GM18861 (cell line): ENCODE results near the gene CTSE.

Experiments
- ATAC-seq: cut with Tn5 transposase; IDR thresholded peaks from one replicate; pipeline ENCODE4 v1.9.1; 2021; ENCODE audit not compliant: unreplicated experiment

CTSE gene

DNA sequence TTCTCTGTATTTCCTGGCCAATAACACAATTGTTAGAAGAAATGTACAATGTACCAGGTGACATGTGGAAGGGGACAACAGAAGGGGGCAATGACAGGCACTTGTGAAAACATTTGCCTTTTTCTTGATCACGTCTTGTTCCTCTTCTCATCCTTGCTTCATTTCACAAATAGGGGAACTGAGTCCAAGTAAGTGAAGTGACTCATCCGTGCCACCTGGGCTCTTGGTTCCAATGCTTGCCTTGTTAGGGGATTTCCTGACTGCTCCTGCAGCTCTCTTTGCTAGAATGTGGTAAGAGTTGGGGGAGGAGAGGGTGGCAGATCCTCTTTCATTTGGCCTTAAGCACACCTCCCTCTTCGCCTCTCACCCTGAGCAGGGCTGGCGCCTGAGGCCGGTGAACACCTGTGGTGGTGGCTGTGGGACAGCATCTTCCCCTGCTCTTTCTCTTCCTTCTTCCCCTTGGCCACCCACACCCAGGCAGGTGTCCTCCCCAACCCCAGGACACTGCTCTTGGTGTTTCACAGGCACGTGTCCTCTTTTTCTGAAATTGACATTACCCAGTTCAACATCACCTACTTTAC, 27.1 kb upstream of the CTSE start:
- ATAC-seq: peak; percentile 72

DNA sequence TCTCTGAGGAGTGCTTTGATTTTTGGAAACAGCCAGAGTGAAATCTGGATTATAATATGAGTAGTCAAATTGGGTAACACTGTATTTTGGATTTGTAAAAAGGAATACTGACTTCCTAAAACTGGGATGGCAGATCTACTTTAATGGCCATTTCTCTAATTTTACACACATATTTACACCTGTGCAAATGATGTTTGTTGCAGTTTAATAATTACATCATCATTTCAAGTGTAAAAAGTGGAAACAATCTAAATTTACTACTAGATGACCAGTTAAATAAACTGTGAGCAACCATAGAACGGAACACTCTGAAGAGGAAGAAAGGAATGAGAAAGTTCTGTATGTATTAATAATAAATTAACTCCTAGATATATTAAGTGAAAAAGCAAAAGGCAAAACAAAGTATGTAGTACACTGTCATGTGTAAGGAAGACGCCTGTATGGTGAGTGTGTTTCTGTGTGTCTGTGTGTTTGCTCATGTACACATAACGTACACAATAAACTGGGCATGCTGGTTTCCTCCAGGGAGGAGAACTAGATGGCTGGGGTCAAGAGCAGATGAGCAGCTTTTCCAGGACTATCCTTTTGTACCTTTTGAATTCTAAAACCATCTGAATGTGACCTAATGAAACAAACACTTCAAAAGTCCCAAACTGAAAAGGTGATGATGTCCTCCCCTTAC, 26.4 kb upstream of the CTSE start:
- ATAC-seq: no peak

DNA sequence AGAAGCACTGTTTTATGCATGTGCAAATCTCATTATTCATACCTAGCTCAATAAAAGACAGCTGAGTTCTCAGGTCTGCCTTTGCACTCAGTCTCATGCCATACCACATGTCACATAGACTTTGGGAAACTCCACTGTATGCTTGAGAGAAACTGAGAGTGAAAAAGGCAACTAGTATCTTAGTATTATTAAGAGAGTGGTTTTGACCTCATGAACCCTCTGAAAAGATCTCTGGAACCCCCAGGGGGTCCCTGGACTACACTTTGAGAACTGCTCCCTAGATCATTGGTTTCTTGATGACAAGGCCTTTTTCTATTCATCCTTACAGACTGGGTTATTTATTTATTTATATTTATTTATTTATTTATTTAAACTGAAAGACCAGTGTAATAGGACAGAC, 25.6 kb upstream of the CTSE start:
- peak; percentile 48 for ATAC-seq

DNA sequence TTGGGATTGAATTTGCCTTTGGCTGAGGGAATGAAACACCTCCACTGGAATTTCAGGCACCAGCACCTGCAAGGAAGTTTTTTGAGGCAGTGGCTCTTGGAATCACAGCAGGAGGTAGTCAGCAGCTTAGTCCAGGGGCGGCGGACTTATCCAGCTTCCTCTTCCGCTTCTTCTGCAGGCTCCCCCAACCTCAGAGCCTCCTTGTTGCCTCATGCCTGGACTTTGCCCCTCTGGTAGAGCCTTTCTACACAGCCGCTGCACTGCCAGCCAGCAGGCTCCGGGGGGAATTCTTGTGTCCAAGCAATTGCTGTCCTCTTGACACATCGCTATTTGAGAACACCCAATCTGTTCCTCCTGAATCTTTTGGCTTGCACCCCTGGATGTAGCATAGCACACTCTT, 24.9 kb upstream of the CTSE start:
- ATAC-seq: no peak

DNA sequence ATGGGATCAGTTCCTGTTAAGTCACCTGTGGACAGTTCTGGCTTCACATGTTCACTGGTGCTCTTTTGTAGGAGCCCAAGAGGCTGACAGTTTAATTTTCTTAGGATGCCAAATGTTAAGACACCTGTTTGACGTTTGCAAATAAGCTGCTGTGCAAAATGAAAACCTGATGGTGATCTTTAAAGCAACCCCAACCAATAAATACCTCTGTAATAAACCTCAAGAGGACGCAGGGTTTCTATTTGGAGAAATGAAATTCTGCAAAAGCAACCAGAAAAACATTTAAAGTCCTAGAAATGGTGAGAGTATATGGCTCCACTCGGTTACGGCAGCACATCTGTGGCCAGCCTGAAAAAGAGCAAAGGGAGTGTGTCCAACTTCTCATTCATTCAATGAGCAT, 23.6 kb upstream of the CTSE start:
- no peak for ATAC-seq

DNA sequence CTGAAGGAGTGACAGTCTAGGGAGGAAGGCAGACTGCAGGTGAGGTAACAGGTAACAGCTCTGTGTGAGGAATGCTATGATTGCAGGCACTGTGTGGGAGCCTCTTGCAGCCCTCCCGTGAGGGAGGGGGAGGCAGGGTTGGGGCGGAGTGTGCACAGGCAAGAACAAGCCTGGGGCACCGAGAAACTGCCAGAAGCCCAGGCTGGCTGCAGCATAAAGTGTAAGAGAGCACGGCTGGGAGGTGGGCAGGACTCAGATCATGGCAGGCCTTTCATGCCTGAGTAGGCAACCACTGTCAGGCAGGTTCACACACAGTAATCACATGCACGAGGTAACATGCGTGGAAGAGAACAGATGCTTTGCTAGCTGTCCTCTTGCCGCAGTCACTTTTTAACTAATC, 17.9 kb upstream of the CTSE start:
- no peak for ATAC-seq

DNA sequence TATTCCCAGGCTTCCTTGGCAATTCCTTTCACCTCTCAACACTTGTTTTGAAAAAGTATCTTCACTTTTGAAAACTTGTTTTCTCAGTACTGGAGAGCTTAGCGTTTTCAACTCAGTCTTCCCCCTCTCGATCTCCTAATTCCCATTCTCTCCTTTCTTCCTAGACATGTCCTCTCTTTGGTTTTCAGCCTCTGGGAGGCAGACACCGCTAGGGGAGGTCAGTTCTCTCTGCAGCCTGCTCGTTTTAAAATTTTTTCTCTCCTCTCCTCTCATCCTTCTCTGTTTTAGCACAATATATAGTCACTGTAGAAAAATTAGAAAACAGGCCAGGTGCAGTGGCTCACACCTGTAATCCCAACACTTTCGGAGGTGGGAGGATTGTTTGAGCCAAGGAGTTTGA, 16.6 kb upstream of the CTSE start:
- ATAC-seq: no peak

DNA sequence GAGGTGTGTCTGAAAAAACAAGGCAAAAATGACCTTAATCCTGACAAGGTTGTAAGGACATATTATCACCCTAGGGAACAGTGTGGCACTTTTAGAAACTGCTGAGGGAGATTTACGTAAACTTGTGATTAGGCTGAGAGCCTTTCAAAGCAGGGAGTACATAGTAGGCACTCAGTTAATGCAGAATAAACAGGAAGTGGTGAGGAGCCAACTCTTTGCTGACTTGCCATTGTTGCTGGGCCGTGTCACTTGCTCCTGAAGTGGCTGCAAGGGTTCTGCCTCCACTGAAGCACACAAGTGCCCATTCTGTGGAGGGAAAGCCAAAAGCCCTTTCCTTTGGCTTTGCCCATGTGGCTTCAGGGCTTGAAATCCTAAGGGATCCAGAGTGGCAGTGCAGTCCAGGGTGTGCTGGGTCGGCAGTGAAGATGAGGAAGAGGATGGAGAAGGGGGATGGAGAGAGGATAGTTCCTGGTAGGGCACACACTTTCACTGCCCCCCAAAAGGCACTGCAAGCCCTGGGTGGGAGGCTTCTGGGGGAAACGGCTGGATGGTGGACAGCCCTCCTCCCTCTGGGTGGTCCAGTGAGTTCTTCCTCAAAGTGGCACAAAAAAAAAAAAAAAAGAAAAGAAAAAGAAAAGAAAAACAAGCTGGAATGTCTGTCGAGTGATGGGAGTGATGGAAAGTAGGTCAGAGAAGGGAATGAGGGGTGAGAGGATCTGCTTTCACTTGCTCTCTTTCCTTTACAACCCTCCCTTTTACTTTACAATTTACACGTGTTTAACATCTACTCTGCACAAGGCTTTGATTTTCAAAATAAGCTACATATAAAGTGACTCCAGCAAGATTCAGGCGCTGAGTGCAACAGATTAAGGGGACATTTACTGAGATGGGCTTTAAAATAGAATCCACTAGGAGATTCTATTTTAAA, 15.6 kb upstream of the CTSE start:
- no peak for ATAC-seq

DNA sequence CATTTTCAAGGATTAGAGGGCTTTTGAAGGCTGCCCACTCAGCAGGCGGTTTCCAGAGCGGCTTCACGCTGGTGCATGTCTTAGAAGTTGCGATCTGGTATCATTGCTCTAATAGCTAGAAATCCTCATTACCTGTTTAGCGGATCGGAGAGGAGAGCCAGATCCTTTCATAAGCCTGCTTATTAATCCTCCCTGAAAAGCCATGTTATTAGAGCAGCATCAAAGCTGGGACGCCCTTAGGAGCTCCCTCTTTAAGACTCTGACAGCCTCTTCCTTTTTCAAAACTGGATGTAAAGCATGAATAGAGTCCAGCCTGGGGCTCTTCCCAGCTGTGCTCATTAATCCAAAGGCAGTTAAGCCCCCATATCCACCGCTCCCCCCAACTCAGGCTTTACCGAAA, 13.9 kb upstream of the CTSE start:
- ATAC-seq: no peak

DNA sequence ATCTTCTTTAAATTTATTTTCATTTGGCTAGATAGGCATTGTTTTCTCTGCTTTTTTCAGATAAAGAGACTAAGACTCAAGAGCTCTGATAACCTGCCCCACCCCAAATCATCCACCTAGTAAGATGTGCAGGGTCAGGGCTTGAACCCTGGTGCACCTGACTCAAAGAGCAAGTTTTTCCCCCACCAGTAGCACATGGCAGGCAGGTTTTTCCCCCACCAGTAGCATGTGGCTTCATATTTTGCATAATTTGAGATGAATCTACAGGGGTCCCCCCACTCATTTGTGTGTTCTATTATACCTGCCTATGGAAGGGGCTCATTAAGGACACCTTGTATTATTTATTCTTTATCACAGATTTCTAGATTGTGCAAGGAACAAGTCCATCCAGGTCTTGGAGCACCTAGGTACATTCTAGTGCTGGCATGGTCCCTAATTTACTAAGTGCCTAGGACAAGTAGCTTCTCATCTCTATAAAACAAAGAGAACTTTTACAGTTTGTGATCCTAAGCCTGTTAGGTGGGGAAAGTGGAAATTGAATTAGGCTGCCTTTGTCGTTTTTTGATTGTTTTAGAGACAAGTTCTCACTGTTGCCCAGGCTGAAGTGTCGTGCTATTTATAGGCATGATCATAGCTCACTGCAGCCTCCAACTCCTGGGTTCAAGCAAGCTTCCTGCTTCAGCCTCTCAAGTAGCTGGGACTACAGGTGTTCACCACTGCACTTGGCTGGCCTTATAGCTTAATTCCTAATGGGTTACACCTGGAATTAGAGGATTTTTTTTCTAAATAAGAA, 13.2 kb upstream of the CTSE start:
- ATAC-seq: no peak

DNA sequence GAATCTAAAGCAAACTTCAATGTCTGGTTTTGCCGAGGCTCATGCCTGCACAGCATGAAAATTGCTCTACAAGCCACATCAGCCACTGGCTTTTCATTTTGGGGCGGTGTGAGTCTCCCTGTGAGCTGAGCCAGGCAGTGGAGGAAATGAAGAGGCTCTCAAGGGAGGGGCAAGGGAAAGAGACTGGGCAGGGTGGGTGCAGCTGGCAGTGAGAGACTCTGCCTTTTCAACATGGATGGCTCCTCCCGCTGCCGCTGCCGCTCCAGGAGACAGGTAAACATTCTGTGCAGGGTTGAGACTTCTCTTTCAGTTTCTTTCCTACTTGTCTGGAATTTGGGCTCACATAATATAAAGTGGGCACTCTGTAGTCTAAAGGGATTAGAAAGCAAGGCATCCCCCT, 11.3 kb upstream of the CTSE start:
- ATAC-seq: no peak

DNA sequence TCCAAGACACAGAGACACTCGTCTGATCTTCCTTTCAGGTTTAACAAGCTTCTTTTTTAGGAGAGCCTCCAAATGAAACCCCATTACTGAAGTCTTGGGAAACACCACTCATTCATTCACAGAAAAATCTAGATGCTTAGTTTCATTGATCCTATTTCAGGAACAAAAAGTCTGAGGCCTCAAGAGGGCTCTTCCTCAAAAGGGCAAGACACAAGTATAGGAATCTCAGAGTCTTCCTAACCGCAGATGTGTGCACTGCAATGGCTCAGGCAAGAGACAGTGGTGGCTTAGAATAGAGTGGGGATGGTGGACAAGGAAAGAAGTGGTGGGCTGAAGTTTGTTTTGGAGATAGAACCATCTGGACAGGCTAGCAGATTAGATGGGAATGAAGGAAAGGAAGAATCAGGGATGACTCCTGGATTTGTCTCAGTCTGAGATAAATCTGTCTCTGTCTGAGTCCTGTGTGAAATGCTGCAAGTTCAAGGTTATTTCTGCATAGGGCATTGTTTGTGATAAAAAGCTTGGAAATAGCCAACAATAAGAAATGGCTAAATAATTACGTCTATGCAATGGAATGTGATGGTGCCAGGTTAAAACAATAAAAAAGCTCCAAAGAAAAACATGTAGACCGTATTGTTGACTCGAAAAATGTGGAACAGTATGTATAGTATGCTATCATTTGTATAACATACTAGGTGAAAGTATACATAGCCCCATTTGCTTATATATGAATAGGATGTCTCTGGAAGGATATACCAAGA, 8.9 kb upstream of the CTSE start:
- no peak for ATAC-seq

DNA sequence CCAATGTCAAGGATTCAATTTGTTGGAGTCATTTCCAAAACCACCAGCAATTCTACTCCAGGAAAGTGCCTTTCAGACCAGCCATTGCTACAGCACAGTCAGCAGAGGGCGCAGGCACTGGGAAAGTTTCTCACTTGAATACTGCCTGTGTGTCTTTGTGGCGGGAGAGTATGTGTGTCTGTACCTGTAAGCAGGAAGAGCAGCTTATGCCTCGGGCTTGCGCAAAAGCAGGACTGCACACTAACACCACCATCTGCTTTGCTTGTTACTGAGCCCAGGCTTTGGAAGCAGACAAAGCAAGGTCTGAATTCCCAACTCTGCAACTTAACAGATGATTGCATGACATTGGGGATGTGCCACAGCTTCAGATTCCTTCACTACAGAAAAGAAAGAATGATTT, 7.0 kb upstream of the CTSE start:
- ATAC-seq: peak; percentile 67

DNA sequence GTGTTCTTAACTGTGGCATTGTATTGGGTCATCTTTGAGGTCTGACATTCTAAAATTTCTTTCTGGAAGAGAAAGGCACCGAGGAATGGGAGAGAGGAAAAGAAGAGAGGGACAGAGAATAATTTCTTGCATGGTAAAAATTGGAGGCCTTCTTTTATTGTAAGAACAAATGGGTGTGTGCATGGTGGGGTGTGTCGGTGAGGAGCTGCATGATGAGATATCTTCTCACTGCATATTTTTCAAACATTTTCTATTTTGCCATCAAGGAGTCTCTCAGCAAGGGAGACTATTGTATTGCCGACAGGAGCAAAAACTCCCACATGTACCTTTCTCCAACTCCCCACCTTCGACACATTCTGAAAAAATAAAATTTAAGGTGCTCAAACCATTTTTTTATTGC, 6.5 kb upstream of the CTSE start:
- ATAC-seq: no peak

DNA sequence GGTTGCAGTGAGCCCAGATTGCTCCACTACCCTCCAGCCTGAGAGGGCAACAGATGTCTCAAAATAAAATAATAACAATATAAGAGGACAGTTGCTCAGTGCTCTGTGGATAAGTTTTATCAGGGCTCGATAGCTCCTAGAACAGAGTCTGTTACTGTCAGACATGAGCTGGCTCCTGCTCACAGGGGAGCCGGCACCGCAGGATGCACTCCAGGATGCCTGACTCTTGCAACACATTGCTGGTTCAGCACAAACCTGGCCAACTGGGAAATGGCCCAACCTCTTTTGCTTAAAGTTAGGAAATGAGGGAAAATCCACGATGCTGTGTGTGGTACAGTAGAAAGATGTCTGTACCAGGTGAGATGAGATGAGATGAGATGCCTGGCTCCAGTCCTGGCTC, 5.8 kb upstream of the CTSE start:
- ATAC-seq: no peak

DNA sequence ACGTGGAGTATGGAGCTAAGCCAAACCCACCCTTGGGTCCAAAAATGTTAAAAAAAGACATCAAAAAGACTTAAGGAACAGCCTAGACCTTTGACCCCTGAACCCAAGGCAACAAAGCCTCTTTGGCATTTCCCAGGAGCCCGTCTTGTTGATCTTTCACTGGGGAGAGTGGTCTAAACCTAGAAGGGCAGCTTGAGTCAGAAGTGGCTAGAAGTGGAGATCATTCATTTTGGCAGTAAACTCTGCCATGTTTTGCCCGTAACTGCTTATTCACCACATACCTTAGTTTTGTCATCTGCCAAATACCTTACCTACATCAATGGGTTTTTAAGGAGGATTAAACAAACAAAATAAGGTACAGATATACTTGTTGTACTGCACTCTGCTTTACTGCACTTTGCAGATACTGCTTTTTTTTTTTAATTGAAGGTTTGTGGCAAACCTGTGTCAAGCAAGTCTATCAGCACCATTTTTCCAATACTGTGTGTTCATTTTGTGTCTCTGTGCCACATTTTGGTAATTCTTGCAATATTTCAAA, 1.7 kb upstream of the CTSE start:
- ATAC-seq: no peak

DNA sequence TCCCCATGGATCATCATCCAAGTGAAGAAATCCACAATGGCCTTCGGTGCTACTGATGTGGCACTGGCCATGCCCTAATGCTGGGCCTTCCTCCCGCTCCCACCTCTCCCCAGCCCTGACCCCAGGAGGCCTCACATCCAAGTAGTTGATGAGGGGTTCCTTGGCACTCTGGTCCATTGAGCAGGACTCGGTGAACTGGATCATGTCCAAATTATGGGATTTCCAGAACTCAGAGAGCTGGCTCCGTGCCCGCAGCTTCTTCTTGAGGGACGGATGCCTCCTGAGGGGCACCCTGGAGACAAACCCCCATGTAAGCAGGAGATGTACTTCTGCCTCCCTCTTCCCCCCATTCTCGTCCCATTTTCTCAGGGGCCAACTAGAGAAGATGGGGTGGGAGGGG, 929 bp downstream of the CTSE start:
- no peak for ATAC-seq

DNA sequence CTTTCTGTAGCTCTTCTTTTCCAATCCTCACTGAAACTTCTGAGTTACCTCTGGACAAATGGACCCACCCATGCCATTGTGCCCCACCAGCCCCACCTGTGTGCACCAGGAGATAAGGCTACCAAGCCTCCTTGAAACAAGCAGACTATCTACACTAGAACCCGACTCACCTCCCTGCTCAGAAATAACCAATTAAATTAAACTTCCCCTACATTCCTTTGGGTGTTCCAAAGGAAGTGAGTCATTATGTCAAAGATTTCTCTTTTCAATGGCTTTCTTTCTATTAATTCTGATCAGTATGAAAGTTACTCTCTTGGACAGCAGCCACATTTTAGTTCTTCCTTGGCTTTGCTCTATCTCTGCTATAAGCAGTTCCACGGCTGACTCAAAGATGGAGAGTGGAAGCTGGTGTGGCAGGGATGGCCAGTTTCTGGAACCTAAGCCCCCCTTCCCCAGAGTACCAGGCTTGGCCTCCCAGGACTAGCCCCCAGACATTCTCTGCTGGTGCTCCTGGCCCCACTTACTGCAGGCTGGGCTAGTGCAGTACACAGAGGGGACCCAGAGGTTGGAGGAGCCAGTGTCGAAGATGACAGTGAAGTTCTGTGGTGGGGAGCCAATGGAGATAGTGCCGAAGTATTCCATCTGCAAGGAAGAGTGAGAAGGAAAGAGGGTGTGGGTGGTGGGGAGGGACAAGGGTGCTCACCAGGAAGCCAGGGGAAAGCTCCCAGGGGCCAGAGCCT, 1.9 kb downstream of the CTSE start:
- no peak for ATAC-seq

DNA sequence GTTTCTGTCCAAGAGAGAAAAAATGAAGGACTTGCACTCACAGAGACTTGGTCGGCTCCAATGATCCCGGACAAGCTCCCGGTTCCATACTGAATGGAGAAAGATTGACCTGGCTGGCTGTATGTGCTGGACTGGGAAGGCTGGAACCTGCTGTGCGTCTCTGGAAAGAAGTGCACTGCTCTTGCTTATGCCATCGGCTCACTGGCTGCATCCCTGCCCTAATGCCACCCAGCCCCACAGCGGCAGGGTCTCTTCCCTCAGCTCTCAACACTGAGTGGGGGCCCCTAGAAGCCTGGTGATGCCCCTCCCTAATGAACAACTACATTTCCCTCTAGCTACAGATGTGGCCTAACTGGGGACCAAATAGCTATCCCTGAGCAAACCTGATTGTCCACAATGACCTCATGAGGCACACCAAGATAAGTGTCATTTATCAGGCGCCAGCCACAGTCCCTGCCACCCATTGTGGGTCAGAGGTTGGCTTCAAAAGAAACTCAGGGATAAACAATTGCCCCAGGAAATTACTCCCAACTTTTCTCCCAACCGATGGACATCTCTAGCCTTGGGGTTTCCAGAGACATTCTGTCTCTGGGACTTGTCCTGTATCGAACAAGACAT, 2.6 kb downstream of the CTSE start:
- ATAC-seq: no peak
